GM11168 (cell line): ENCODE data around the gene ATF6.
"Not testable (repeated sequence)": the region's sequence is repeated elsewhere in the genome, so short reads cannot be mapped to it uniquely, and the experiment has no call there.

Experiments used
- in situ Hi-C: fragments of 300-500 bp; cut with MboI; formaldehyde crosslinking; loops from one replicate; pipeline ENCODE4 v1.12.0; 2022; ENCODE audit warnings: low sequenced_read_pairs; ENCODE audit not compliant: unreplicated experiment

ATF6 gene, protein sequence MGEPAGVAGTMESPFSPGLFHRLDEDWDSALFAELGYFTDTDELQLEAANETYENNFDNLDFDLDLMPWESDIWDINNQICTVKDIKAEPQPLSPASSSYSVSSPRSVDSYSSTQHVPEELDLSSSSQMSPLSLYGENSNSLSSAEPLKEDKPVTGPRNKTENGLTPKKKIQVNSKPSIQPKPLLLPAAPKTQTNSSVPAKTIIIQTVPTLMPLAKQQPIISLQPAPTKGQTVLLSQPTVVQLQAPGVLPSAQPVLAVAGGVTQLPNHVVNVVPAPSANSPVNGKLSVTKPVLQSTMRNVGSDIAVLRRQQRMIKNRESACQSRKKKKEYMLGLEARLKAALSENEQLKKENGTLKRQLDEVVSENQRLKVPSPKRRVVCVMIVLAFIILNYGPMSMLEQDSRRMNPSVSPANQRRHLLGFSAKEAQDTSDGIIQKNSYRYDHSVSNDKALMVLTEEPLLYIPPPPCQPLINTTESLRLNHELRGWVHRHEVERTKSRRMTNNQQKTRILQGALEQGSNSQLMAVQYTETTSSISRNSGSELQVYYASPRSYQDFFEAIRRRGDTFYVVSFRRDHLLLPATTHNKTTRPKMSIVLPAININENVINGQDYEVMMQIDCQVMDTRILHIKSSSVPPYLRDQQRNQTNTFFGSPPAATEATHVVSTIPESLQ

DNA sequence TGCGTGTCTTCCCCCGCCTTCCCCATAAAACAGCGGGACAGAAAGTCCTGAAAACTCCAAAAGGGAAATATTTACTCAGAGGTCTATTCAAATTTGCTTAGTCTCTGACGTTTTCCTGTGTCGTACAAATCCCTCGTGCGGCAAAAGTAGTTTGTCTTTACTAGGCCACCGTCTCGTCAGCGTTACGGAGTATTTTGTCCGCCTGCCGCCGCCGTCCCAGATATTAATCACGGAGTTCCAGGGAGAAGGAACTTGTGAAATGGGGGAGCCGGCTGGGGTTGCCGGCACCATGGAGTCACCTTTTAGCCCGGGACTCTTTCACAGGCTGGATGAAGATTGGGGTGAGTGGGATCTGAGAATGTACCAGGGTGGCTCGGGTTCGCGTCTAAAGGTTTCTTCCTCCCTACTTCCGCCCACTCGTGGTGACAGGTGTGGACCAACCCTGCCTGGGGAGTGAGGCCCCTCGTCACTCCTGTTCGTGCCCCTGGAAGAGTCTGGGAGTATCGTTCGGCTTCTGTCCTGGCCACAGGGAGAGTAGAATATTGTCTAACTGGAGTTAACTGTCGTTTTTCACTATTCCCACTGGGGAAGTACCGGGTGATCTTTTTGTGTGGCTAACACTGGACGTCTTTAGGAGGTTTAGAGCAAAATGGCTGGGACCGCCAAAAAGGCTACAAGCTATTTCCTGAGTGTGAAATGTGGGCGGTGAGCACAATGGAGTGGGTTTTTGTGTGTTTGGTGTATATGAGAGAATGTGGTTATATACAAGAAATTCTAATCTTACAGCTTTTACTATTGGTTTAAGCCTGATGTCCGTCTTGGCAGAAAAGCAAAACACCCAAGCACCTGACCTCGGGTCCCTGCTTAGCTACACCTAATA is at the start of gene ATF6:
ATF6 (plus strand) TSS at position 219 of the 880 bp plus-strand sequence; CDS start at position 260, 41 bp downstream.
- in situ Hi-C loops: no loop called here

DNA sequence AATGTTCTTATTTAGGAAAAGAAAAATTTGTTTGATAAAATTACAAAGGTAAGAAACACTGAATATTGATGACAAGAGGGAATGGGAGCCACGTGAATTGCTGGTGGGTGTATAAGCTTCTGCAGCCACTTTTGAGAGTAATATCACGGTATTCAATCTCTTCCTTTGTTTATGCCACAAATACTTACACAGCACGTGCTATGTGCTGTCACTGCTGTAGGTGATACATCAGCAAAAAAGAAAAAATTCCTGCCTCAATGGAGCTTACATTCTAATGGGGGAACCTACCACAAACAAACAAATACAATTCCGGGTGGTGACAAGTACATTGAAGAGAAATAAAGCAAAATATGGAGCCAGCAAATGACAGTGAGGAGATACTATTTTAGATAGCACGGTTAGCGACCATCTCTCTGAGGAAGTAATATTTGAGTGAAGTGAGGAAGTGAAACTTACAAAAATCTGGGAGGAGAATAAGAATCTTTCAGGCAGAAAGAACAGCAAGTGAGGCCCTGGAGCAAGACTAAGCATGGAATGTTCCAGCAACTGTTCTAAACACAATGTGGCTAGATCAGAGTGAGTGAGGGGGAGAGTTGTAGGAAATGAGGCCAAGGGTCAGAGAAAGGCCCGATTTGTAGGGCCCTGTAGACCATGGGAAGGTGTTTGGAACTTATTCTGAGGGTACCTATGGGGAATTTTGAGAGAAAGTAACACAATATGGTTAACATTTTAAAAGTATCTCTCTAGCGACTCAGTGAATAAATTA is 47.4 kb upstream of the ATF6 start:
- in situ Hi-C loops: no loop called here

DNA sequence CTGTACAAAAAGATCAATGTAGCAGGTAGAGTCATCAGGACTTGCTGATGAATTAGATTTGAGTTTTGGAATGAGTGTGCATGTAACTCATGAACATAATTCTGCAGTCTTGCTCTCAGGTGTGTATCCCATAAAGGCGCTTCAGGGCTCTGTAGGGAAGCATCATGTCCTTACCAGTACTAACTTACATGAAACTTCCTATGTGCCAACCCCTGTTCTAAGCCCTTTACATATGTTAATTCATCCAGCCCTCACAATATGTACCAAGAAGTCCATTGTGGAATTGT is 46.9 kb upstream of the ATF6 start:
- in situ Hi-C loops: no loop called here

DNA sequence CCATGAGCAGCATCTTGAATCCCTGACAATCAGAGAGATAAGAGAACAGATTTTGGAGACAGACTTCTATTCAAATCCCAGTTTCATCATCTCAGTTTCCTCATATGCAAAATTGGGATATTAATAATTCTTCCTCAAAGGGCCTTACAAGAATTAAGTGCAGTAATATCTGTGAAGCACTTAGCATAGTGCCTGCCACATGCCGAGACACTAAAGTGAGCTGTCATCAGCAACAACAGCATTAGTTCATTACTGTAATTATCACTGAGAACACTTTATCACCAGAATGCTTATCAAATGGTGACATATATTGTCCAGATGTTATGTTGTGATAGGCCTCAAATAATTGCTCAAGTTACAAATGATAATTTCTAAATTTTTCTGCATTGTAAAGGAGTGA is 45.7 kb upstream of the ATF6 start:
- in situ Hi-C loops: no loop called here

DNA sequence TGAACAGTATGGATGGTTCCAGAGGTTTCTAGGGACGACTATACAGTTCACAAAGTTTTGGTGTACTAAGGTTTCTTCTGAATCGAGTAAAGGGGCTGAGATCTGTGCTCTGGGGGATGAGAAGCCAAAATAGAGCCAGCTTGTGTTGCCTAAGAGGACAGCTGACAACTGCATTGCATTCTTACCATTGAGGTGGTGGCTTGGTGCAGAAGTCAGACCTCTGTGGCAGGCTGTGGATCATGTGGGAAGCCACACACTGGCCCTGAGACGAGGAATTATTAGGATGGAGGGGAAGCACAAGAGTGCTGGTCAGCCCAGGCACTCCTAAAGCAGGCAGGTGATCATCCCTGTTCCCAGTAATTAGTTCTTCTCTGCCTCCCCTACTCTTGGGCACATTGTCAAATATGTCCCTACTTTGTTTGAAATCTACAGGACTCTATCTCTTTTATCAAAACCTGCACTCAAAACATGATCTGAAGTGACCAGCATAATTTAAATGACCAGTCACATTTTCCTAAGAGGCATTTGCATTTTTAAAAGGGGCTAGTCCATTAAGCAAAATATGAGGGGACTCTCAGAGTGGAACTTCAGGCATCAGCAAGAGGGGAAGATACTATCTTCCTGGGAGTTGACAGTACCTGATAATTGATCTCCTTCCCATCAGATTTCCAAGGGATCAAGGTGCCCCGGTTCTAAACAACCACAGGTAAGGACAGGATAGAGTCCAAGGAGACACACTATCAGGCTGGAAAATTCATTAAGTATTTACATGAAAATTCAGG is 45.0 kb upstream of the ATF6 start, which contains the start of gene FCRLB:
FCRLB (plus strand) TSS at position 589 of the 782 bp plus-strand sequence. CDS start 1,129 bp downstream, outside the sequence.
- in situ Hi-C loops: no loop called here

DNA sequence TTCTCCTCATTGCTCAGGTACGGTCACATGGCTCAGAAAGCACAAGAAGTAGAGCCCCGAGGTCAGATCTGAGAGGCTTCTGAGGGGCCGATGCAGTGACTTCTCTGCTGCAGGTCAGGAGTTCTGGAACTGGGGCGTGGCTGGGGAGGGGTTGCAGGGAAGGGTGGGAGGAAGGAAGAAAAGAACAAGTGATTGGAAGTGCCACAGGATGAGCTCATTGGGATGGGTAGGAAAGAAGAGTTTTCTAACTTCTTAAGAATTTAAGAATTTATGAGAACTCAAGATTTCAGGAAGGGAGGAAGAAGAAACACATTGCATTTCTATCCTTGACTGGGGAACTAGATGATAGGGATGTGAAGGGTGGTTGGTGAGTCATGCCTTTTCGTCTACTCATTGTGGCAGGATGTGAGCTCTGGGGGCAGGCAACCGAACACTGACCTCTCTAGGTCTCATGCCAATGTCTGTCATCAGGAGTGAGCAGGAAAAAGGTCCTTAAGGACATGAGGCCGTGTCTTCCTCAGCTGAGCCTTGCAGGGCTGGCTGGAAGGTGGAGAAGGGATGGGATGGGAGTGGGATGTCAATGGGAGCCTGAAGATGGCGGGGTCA is 44.3 kb upstream of the ATF6 start:
- in situ Hi-C loops: no loop called here

DNA sequence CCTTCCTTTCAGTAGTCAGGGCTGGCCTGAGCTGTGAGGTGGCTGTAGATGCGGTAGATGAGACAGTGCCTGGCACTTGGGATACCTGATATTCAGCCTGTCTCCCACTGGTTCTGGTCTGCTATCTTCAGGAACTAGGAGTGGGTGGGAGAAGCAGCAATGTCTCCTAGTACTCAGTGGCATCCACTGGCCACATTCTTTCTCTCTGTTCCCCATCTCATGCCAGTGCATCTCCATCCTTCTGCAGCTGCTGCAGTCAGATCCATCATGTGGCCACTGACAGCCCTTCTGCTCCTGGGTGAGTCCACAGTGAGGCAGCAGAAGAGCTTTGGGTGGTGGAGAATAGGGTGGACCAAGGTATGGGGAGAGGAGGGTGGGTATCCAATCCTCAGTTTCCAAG is 43.7 kb upstream of the ATF6 start:
- in situ Hi-C loops: no loop called here

DNA sequence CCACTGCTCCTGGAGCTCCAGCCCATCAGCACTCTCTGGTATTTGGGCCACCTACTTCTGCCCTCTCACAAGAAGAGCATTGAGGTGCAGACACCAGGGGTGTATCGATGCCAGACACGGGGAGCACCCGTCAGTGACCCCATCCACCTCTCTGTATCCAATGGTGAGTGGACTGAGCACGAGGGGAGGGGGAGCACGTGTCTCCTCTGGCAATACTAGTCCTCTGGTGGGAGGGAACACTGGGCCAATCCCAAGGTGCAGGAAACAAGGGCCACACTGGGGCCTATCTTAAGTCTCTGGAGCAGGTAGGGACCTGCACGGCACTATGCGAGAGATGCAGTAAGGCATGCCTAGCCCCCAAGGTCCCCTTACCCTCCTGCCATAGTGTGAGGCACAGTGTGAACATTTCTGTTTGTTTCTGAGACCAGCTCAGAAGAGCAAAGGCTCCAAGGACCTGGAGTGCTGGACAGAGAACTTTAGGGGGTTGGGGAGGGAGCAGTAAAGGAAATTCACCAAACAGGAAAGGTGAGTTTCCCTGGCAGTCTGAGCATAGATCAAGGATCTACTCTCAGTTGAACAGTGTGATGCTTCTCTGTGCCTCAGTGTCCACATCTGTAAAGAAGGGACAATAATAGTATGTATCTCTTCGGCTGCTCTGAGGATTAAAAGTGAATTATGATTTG is 42.5 kb upstream of the ATF6 start:
- in situ Hi-C loops: no loop called here

DNA sequence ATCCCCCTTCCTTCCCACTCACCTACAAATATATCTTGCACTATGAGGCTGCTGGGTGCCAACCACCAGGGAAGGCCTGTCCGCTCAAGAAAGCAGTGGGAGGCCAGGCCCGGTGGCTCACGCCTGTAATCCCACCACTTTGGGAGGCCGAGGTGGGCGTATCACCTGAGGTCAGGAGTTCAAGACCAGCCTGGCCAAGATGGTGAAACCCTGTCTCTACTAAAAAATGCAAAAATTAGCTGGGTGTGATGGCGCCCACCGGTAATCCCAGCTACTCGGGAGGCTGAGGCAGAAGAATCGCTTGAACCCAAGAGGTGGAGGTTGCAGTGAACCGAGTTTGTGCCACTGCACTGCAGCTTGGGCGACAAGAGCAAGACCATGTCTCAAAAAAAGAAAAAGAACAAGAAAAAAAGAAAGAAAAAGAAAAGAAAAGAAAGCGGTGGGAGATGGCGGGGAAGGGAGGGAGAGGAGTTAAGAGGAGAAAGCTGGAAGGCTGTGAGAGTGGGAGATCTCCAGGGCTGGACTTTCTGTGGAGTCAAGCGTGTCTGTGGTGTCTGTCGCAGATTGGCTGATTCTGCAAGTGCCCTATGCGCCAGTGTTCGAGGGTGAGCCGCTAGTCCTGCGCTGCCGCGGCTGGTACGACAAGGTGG is 40.7 kb upstream of the ATF6 start:
- in situ Hi-C loops: not testable (repeated sequence)

DNA sequence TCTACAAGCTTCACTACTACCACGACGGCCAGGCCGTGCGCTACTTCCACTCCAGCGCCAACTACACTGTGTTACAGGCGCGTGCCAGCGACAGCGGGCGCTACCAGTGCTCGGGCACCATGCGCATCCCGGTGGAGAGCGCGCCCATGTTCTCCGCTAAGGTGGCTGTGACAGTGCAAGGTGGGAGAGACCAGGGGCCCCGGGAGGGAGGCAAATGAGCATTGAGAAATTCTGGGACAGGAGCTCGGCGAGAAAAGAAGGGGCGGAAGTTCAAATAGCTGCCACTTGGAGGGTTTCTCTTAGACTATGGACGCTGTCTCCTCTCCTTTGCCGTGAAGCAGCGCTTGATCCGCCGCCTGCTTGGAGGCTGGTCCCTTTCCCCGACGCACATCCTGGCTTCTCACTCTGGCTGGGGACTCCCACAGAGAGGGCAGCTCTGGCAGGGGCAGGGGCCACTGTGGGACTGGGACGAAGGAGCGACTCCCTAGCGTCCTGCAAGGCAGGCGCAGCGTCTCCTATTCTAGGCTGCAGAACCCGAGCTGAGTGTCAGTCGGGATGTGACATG is 40.1 kb upstream of the ATF6 start:
- in situ Hi-C loops: no loop called here

DNA sequence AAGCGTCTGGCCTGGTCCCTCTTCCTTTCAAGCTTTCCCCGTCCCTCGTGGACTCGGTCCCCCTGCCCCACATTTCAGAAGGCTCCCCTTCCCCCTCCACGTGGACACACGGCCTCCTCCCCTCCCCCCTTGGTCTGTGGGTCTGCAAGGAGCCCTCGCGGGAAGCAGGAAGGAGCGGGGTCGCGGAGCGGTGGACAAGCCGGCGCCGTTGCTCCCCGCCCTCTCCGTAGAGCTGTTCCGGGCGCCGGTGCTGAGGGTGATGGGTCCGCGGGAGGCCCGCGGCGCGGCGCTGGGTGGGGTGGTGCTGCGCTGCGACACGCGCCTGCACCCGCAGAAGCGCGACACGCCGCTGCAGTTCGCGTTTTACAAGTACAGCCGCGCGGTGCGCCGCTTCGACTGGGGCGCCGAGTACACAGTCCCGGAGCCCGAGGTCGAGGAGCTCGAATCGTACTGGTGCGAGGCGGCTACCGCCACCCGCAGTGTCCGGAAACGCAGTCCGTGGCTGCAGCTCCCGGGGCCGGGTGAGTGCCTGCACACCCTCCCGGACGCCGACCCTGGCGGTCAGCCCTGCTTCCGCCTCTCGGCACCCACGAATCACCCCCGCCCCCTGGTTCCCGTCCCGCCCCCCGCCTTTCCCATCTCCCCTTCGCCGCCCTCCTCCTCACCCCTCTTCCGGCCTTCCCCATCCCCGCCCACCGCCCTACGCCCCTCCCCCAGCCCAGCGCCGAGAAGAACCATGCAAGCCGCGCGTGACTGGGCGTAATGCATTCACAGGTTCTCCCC is 39.5 kb upstream of the ATF6 start:
- in situ Hi-C loops: no loop called here

DNA sequence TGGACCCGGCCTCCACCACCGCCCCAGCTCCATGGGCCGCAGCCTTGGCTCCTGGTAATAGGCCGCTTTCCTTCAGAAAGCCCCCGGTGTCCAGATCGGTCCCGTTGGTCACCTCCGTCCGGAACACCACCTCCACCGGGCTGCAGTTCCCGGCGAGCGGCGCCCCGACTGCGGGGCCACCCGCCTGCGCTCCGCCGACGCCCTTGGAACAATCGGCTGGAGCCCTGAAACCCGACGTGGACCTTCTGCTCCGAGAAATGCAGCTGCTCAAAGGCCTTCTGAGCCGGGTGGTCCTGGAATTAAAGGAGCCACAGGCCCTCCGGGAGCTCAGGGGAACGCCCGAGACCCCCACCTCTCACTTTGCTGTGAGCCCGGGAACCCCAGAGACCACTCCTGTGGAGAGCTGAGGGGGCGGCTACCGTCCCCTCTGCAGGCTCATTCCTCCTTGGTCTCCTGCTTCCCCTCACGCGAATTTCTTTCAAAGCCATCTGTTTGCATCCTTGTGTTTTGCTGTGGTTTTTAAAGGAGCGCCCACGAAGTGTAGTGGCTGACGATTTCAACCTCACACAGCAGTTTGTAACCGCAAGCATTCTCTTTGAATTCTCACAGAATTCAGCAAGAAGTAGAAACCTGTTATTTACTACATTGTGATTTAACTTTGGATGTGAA is 38.7 kb upstream of the ATF6 start:
- in situ Hi-C loops: no loop called here

DNA sequence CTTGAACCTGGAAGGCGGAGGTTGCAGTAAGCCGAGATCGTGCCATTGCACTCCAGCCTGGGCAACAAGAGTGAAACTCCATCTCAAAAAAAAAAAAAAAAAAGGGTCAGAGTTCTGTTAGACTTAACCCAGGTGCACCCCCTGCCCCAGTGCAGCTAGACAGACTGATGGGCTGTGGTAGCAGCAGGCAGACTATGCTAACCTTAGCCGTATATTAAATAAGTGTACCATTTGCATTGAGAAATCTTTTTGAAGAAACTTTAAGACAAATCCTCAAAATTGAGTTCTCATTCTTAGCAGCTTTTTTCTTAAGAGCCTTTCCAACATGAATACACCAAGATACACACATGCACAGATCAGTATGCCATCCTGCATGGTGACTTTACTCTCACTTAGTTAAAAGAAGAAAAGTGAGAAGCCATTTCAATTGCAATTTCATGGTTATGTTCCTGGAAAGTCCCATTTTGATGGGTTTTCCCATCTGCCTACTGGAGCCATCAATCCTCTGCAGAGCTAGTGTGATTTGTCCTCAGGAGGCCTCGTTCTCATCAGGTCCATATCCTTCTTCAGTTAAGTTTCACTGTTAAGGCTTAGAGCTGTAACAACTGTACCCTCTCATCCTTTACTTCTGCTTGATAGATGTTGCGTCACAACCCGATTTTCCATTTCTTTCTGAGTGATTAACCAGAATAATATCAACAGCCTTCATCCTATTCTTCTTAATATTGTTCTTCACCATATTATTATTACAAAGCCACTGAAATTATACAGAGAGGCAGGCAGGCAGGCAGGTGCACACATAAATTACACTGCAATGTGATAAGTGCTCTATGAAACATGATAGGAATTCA is 37.5 kb upstream of the ATF6 start:
- in situ Hi-C loops: no loop called here

DNA sequence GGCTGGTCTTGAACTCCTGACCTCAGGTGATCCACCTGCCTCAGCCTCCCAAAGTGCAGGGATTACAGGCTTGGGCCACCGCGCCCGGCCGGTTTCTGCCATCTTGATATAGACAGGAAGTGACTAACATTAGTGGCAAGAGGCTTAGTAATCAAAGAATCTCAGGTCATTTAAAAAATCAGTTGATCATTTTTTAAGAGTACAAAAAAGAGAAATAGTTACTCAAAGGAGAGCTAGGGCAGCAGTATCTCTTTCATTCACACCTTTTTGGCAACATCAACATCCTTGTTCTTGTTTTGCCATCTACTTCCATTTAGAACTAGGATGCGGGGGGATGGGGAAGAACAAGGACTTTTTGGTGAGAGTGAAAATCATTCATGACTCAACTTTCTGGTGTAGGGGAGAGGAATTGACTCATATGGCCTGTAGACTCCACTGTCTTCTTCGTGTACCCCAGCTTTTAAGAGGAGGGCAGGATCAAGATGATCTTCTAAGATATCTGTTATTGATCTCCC is 36.0 kb upstream of the ATF6 start:
- in situ Hi-C loops: no loop called here

DNA sequence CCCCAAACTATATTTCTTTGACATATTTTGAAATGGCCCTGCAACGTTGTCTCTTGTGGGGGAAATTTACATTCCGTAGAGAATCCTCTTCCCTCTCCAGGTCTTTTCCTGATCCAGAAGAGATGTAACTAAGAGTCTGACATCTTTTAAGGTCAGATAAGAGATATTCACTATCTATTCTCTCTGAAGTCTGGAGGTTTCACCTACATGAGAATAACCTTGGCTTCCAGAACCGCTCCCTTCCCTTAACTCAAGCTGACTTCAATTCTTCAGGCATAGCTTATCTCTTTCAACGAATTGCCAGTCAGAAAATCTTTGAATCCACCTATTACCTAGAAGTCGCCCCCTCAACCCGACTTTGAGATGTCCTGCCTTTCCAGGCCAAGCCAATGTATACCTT is 34.9 kb upstream of the ATF6 start:
- in situ Hi-C loops: no loop called here
